HFF-Myc (cell line): ENCODE results near the gene TSPAN17.

Experiments used
- DNase-seq: peaks from one replicate; pipeline ENCODE4 v3.0.0-alpha.2; 2011; ENCODE audit warnings: low read depth; ENCODE audit errors: extremely low read depth
- H3K4me3 ChIP-seq: replicated peaks from 2 replicates; pipeline ENCODE4 v1.5.1; 2011; ENCODE audit warnings: low read depth, mild to moderate bottlenecking, control low read depth, low read length
- CTCF ChIP-seq: IDR thresholded peaks from 2 replicates; pipeline ENCODE4 v1.5.1; 2012; ENCODE audit warnings: mild to moderate bottlenecking, low read depth, low read length, control low read depth; ENCODE audit errors: missing control alignments

The TSPAN17 gene

GRCh38 chr5:176632745-176633144 is 14.5 kb upstream of the TSPAN17 start:
- no peak overlapping the region for H3K4me3 ChIP-seq
- no peak for TF ChIP-seq CTCF
- no peak for DNase-seq

DNA sequence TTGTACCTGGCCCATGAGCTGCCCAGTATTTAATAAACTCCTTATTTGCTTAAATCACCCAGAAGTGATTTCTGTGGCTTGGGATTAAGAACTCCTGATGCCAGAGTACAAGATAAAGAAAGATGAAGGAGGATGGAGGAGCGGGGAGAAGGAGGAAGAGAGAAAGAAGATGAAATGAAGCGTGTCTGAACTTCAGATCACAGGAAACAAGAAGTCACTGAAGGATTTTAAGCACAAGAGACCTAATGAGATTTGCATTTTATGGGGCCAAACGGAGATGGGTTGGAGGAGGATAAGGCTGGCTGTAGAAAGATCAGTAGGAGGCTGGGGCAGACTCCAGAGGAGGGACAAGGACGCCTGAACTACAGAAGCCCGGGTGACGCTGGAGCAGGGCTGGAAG is 13.7 kb upstream of the TSPAN17 start:
- no peak for DNase-seq
- no peak overlapping the region for H3K4me3 ChIP-seq
- no peak for TF ChIP-seq CTCF

DNA sequence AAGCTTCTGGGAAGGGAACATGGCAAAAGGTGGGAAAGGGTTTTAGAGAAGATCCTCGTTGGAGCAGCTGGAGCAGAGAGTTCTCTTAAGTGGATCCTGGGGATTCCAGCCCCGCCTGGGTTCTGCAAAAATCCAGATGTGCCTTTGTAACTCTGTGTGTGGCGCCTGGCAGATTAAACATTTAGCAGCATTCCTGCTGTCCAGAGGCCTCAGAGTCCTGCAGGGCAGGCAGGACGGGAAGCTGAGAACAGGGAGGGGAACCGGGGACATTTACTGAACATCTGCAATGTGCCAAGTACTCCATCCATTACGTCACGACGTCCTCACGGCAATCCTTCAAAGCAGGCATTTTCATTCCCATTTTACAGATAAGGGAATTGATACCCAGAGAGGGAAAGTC is 10.9 kb upstream of the TSPAN17 start:
- no peak overlapping the region for H3K4me3 ChIP-seq
- no peak for DNase-seq
- no peak for TF ChIP-seq CTCF

DNA sequence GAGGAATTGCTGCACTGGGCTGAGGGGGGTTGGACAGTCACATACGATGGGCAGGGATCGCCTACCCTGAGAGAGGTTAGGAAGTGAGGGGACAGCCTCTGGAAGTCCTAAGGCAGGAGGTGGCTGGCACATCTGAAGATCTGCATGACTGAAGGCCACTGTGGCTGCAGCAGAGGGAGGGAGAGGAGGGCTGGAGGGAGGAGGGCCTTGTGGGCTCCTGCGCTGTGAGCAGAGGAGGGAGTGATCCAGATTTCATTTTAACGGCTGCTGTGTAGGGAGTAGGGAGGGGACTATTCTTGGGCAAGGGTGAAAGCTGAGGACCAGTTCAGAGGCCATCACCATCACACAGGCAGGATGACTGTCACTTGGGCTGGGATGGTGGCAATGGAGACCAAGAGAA is 9.7 kb upstream of the TSPAN17 start:
- DNase-seq = no peak
- no peak for TF ChIP-seq CTCF
- no peak overlapping the region for H3K4me3 ChIP-seq

DNA sequence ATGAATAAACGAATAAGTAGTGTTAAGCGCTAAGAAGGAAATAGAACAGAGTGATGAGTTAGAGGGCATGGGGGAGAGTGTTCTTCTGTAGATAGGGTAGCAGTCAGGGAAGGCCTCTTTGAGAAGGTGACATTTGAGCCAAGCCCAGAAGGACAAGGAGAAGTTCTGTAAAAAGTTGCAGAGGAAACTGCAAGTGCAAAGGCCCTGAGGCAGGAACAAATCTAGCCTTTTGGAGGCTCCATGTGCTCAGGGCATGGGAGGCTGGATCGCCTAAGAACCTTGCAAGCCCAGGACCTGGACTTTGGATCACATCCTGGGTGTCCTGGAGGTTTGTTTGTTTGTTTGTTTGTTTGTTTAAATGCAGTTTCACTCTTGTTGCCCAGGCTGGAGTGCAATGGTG is 8.8 kb upstream of the TSPAN17 start:
- no peak overlapping the region for H3K4me3 ChIP-seq
- TF ChIP-seq CTCF = no peak
- no peak for DNase-seq

DNA sequence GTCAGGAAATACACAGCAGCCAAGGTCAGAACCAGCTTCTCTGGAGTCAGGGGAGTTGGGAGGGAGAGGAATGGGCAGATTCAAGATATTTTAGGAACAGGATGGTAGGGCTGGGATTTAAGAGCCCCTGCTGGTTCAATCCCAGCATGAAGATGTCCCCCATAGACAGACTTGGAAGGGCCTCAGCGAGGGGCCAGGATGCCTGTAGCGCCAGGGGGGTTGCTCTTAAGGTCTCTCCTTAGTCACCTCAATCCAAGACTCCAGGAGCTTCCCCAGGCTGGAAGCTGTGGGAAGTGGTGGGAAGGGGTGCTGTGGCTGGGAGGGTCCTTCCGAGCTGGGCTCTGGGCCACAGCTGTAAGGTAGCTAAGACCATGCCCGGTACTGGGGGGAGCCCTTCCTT is 8.1 kb upstream of the TSPAN17 start:
- TF ChIP-seq CTCF = no peak
- H3K4me3 ChIP-seq = no peak overlapping the region
- no peak for DNase-seq

- no peak for DNase-seq
- no peak for TF ChIP-seq CTCF
- no peak overlapping the region for H3K4me3 ChIP-seq
Observed at GRCh38 chr5:176639981-176640380, 7.3 kb upstream of the TSPAN17 start.
